Measurements from ENCODE around the gene MS4A12. TPM values are rescaled to one million over a fixed set of nuclear protein-coding genes. Genes with fewer than 3 reads are reported as not detected.

MS4A12 gene
- total and polyA plus RNA-seq, 2 of the 8 experiments (the other 6 are each of a cell fraction or from before 2014, with no cell fraction given) = 0.14 to 0.39 TPM

- TF ChIP-seq YY1 (IDR thresholded peaks at IDR 0.05; ENCODE audit: low read depth, low read length) (no peak), TCF12 (IDR thresholded peaks at IDR 0.05; ENCODE audit: low read depth, low read length) (no peak), ZNF274 (IDR thresholded peaks at IDR 0.05; ENCODE audit: borderline replicate concordance, extremely low read depth, low read length) (no peak), RNF2 (IDR thresholded peaks at IDR 0.05; ENCODE audit: borderline replicate concordance, low read depth, low read length, missing control alignments, poor library complexity, severe bottlenecking) (no peak), CHD7 (IDR thresholded peaks at IDR 0.05; ENCODE audit: insufficient replicate concordance, low read length) (no peak)
Measured at GRCh38 chr11:60512651-60513225, 20.2 kb downstream of the MS4A12 start (continued).
